ENCODE measurements around the gene RBBP5. TPM values are rescaled to one million over a fixed set of nuclear protein-coding genes. Genes with fewer than 3 reads are reported as not detected.

The RBBP5 gene
- 10 to 100 TPM; 13.9 to 18.2 (median 17.8) TPM for total RNA-seq
- total RNA-seq (2013) = 22.2 TPM

- WGBS (ENCODE audit: insufficient coverage) = under 1% methylated on average over 46 of the region's 46 CpGs
- peak within 1 kb of the TSS; percentile 100 for H3K4me3 Mint-ChIP-seq
- peak within 1 kb of the TSS; percentile 94 for H3K27ac ChIP-seq (ENCODE audit: low read length)
- H3K27ac Mint-ChIP-seq = peak within 1 kb of the TSS; percentile 99 to 100
- peaks cover 11% of the 10 kb centered on the region for H3K4me1 ChIP-seq (ENCODE audit: control insufficient read depth, insufficient read depth, low read length)
- DNase-seq (peak; percentile 96 to 98), ATAC-seq (peak; percentile 93 to 98 (median 93))
- peak; percentile 46 for TF ChIP-seq CTCF (IDR thresholded peaks at IDR 0.05)
- intact Hi-C loops (cut with micrococcal nuclease) = loop anchor here (1.0 to 5.0 kb wide), 2 partner anchors 89 to 190 kb away; partner anchors contain the start of gene DSTYK
- H3K36me3 Mint-ChIP-seq = no peaks in the 10 kb centered on the region
- H3K4me3 ChIP-seq (ENCODE audit: low read length) = peak within 1 kb of the TSS; percentile 79
- H3K36me3 ChIP-seq (ENCODE audit: control insufficient read depth, insufficient read depth, low read length) = no peaks in the 10 kb centered on the region
- no peaks in the 10 kb centered on the region for H3K27me3 ChIP-seq (ENCODE audit: control insufficient read depth, insufficient read depth, low read length)
- H3K4me1 Mint-ChIP-seq = peaks cover 37 to 42% of the 10 kb centered on the region in 2 donors
- no peaks in the 10 kb centered on the region for H3K9me3 Mint-ChIP-seq
- H3K9me3 ChIP-seq (ENCODE audit: control insufficient read depth, insufficient read depth, low read length) = no peaks in the 10 kb centered on the region
- no peaks in the 10 kb centered on the region for H3K27me3 Mint-ChIP-seq (ENCODE audit: low read depth in 2 of 2)
Measured at GRCh38 chr1:205121660-205122488, at the start of gene RBBP5. Gene RBBP5 (minus strand): TSS chr1:205121978. CDS start chr1:205121873, 105 bp downstream.

- H3K4me1 Mint-ChIP-seq = peaks cover 11 to 19% of the 10 kb centered on the region in 2 donors
- no peak overlapping the region for H3K4me3 ChIP-seq (ENCODE audit: low read length)
- no peaks in the 10 kb centered on the region for H3K27me3 ChIP-seq (ENCODE audit: control insufficient read depth, insufficient read depth, low read length)
- 63% methylated on average over 5 of the region's 5 CpGs for WGBS (ENCODE audit: insufficient coverage)
- H3K36me3 Mint-ChIP-seq = peaks cover 18% of the 10 kb centered on the region
- peak overlapping the region in 1 of 2 donors; percentile 64 for H3K27ac Mint-ChIP-seq
- no peaks in the 10 kb centered on the region for H3K9me3 Mint-ChIP-seq
- ATAC-seq (peak in 1 of 3 donors; percentile 42), DNase-seq (peak in 1 of 2 donors; percentile 24)
- H3K27me3 Mint-ChIP-seq (ENCODE audit: low read depth in 2 of 2) = no peaks in the 10 kb centered on the region
- intact Hi-C loops (cut with micrococcal nuclease) = no loop called here
- H3K27ac ChIP-seq (ENCODE audit: low read length) = no peak overlapping the region
- peaks cover 9% of the 10 kb centered on the region for H3K4me1 ChIP-seq (ENCODE audit: control insufficient read depth, insufficient read depth, low read length)
- H3K36me3 ChIP-seq (ENCODE audit: control insufficient read depth, insufficient read depth, low read length) = peaks cover 20% of the 10 kb centered on the region
- peak overlapping the region; percentile 11 for H3K4me3 Mint-ChIP-seq
- H3K9me3 ChIP-seq (ENCODE audit: control insufficient read depth, insufficient read depth, low read length) = no peaks in the 10 kb centered on the region
- no peak for TF ChIP-seq CTCF (IDR thresholded peaks at IDR 0.05)
Measured at GRCh38 chr1:205171369-205171768, 49.6 kb upstream of the RBBP5 start.

- DNase-seq (no peak), ATAC-seq (no peak)
- H3K27ac Mint-ChIP-seq = no peak overlapping the region
- TF ChIP-seq CTCF (IDR thresholded peaks at IDR 0.05) = no peak
- WGBS (ENCODE audit: insufficient coverage) = 98% methylated on average over 9 of the region's 9 CpGs
- peaks cover 21% of the 10 kb centered on the region for H3K36me3 ChIP-seq (ENCODE audit: control insufficient read depth, insufficient read depth, low read length)
- H3K4me3 Mint-ChIP-seq = no peak overlapping the region
- no peaks in the 10 kb centered on the region for H3K9me3 ChIP-seq (ENCODE audit: control insufficient read depth, insufficient read depth, low read length)
- H3K36me3 Mint-ChIP-seq = peaks cover 18% of the 10 kb centered on the region
- intact Hi-C loops (cut with micrococcal nuclease) = no loop called here
- no peaks in the 10 kb centered on the region for H3K9me3 Mint-ChIP-seq
- peaks cover 11 to 19% of the 10 kb centered on the region in 2 donors for H3K4me1 Mint-ChIP-seq
- H3K27me3 Mint-ChIP-seq (ENCODE audit: low read depth in 2 of 2) = no peaks in the 10 kb centered on the region
- H3K4me3 ChIP-seq (ENCODE audit: low read length) = no peak overlapping the region
- H3K27ac ChIP-seq (ENCODE audit: low read length) = no peak overlapping the region
- H3K27me3 ChIP-seq (ENCODE audit: control insufficient read depth, insufficient read depth, low read length) = no peaks in the 10 kb centered on the region
- peaks cover 9% of the 10 kb centered on the region for H3K4me1 ChIP-seq (ENCODE audit: control insufficient read depth, insufficient read depth, low read length)
Measured at GRCh38 chr1:205170532-205171269, 48.9 kb upstream of the RBBP5 start.

Measured in natural killer cell (primary cell).